ENCODE data around the gene AKNA. TPM values are rescaled to one million over a fixed set of nuclear protein-coding genes. Genes with fewer than 3 reads are reported as not detected.

The AKNA gene
- polyA plus RNA-seq, 2 of the 4 experiments (the other 2 are of a cell fraction) = 2.7 to 4.6 TPM

GRCh38 chr9:114370251-114370967, 17.4 kb downstream of the AKNA start:
- ChIA-PET POLR2A (no interaction called here), CTCF (interaction anchor here (1.8 to 3.8 kb wide), 2 partner anchors 14 to 36 kb away, joined by 5 to 12 read pairs; no protein-coding TSS in a partner anchor)
- Histone ChIP-seq H3K4me3 (no peak overlapping the region), H3K4me2 (no peak overlapping the region), H3K4me1 (peaks cover 17% of the 10 kb centered on the region), H3K27ac (no peak overlapping the region), H3K9me3 (no peaks in the 10 kb centered on the region)
- 70% methylated on average over 4 of the region's 6 CpGs for WGBS (ENCODE audit: missing lambda C conversion rate)
- no peak for FAIRE-seq
- no peak for ATAC-seq
- DNase-seq (ENCODE audit: low read depth in 1 of 2, low spot score in 1 of 2) = no peak
- TF ChIP-seq NPAS2 (CRISPR knock-in tag; IDR thresholded peaks at IDR 0.05; ENCODE audit: borderline replicate concordance) (no peak), FOSB (CRISPR knock-in tag; IDR thresholded peaks at IDR 0.05) (no peak), EP300 (IDR thresholded peaks at IDR 0.05) (no peak), RFX5 (IDR thresholded peaks at IDR 0.05) (no peak), SMC3 (IDR thresholded peaks at IDR 0.05) (no peak), HDAC2 (IDR thresholded peaks at IDR 0.05) (no peak), REST (IDR thresholded peaks at IDR 0.05) (no peak), RAD21 (conservative IDR thresholded peaks at IDR 0.05 in 1 of 2, IDR thresholded peaks at IDR 0.05 in 1 of 2) (no peak), HOXB5 (CRISPR knock-in tag; IDR thresholded peaks at IDR 0.05) (no peak), EHF (CRISPR knock-in tag; IDR thresholded peaks at IDR 0.05) (no peak), POLR2AphosphoS2 (conservative IDR thresholded peaks at IDR 0.05; ENCODE audit: low read length) (no peak), KDM5A (IDR thresholded peaks at IDR 0.05) (no peak), JUNB (IDR thresholded peaks at IDR 0.05) (no peak), HOXB13 (CRISPR knock-in tag; IDR thresholded peaks at IDR 0.05; ENCODE audit: low read depth) (no peak), TP53 (CRISPR knock-in tag; IDR thresholded peaks at IDR 0.05) (no peak), ZNF302 (CRISPR knock-in tag; IDR thresholded peaks at IDR 0.05) (no peak), BCL3 (IDR thresholded peaks at IDR 0.05) (no peak), JUN (IDR thresholded peaks at IDR 0.05) (no peak)
- TF ChIP-seq, protein P1, sequence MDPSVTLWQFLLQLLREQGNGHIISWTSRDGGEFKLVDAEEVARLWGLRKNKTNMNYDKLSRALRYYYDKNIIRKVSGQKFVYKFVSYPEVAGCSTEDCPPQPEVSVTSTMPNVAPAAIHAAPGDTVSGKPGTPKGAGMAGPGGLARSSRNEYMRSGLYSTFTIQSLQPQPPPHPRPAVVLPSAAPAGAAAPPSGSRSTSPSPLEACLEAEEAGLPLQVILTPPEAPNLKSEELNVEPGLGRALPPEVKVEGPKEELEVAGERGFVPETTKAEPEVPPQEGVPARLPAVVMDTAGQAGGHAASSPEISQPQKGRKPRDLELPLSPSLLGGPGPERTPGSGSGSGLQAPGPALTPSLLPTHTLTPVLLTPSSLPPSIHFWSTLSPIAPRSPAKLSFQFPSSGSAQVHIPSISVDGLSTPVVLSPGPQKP (IDR thresholded peaks at IDR 0.05; ENCODE audit: low read depth, low read length) = no peak

GRCh38 chr9:114369216-114370130, 18.3 kb downstream of the AKNA start:
- DNase-seq (ENCODE audit: low read depth in 1 of 2, low spot score in 1 of 2) = no peak
- no peak overlapping the region for H3K4me3 ChIP-seq
- ATAC-seq = no peak
- H3K27ac ChIP-seq = no peak overlapping the region
- ChIA-PET POLR2A (no interaction called here), CTCF (interaction anchor here (3.8 kb wide), 1 partner anchor 36 kb away, joined by 12 read pairs; no protein-coding TSS in a partner anchor)
- no peak for FAIRE-seq
- peaks cover 18% of the 10 kb centered on the region for H3K4me1 ChIP-seq
- TF ChIP-seq HES2 (IDR thresholded peaks at IDR 0.05) (no peak), HOXB5 (CRISPR knock-in tag; IDR thresholded peaks at IDR 0.05) (no peak), MYC (IDR thresholded peaks at IDR 0.05; ENCODE audit: borderline replicate concordance, low read length) (no peak), RNF2 (IDR thresholded peaks at IDR 0.05; ENCODE audit: borderline replicate concordance, low read depth) (no peak), PHF8 (IDR thresholded peaks at IDR 0.05; ENCODE audit: borderline replicate concordance, low read depth) (no peak), EP300 (IDR thresholded peaks at IDR 0.05) (no peak), HMGXB4 (CRISPR knock-in tag; IDR thresholded peaks at IDR 0.05; ENCODE audit: borderline replicate concordance) (no peak), FOSB (CRISPR knock-in tag; IDR thresholded peaks at IDR 0.05) (no peak), POLR2A (IDR thresholded peaks at IDR 0.05; ENCODE audit: low read length) (no peak)
- no peak overlapping the region for H3K4me2 ChIP-seq
- no peaks in the 10 kb centered on the region for H3K9me3 ChIP-seq
- WGBS (ENCODE audit: missing lambda C conversion rate) = 89% methylated on average over 9 of the region's 9 CpGs
